H1 (cell line): Measurements from ENCODE around the gene KCNMA1. TPM values are rescaled to one million over a fixed set of nuclear protein-coding genes. Genes with fewer than 3 reads are reported as not detected.

Experiments
- CTCF ChIA-PET: fragments of 300-600 bp; sonication (Branson Sonifier 250); formaldehyde crosslinking; loops from one replicate; lab custom pipeline; 2021; ENCODE audit not compliant: partially characterized antibody; lab: Charles Lee
- POLR2A ChIA-PET: fragments of 300-600 bp; sonication (Branson Sonifier 250); formaldehyde crosslinking; loops from one replicate; lab custom pipeline; 2021; ENCODE audit warnings: inconsistent platforms; ENCODE audit not compliant: partially characterized antibody; lab: Charles Lee
- DNase-seq, 2 experiments: peaks; one replicate each; pipeline versions ENCODE4 v3.0.0 to v3.0.0-alpha.2; 2010 to 2022; ENCODE audit warnings: low spot score in 2 of 2, low read depth in 1 of 2, mixed read lengths in 1 of 2
- FAIRE-seq: peaks from 2 replicates; lab custom pipeline; 2011; peaks lifted over from hg19 to GRCh38; lab: Jason Lieb, UNC
- H2AFZ ChIP-seq: 2 replicates; pipeline ENCODE4 v1.8.1; 2012; ENCODE audit warnings: low read length, inconsistent platforms
- H2AK5ac ChIP-seq: 2 replicates; pipeline ENCODE4 v1.6.1; 2013; ENCODE audit warnings: low read depth, low read length
- H2BK120ac ChIP-seq: replicated peaks from 2 replicates; pipeline ENCODE3; 2013; ENCODE audit warnings: low read depth, low read length, inconsistent platforms
- H2BK12ac ChIP-seq: 2 replicates; pipeline ENCODE4 v1.6.1; 2013; ENCODE audit warnings: low read depth, low read length
- H2BK15ac ChIP-seq: 2 replicates; pipeline ENCODE4 v1.6.1; 2013; ENCODE audit warnings: low read length
- H2BK20ac ChIP-seq: 2 replicates; pipeline ENCODE4 v1.6.1; 2013; ENCODE audit warnings: low read length
- H2BK5ac ChIP-seq: 2 replicates; pipeline ENCODE4 v1.6.1; 2013; ENCODE audit warnings: low read depth, low read length
- H3K14ac ChIP-seq: 2 replicates; pipeline ENCODE4 v1.6.1; 2013; ENCODE audit warnings: inconsistent platforms; ENCODE audit not compliant: insufficient read length
- H3K18ac ChIP-seq: 2 replicates; pipeline ENCODE4 v1.6.1; 2013; ENCODE audit warnings: low read length; ENCODE audit errors: extremely low read depth
- H3K23ac ChIP-seq: 2 replicates; pipeline ENCODE4 v1.6.1; 2013; ENCODE audit warnings: inconsistent platforms; ENCODE audit not compliant: insufficient read length
- H3K23me2 ChIP-seq: 2 replicates; pipeline ENCODE4 v1.6.1; 2013; ENCODE audit warnings: low read depth, low read length
- H3K27ac ChIP-seq: 2 replicates; pipeline ENCODE4 v1.6.1; 2011; ENCODE audit warnings: low read depth, low read length, inconsistent platforms
- H3K27me3 ChIP-seq, 4 experiments: replicated peaks in 1 of 4; 1 replicate in 1 of 4; 2 replicates in 3 of 4; pipeline versions ENCODE4 v1.6.1 to v1.8.1; 2011 to 2013; ENCODE audit warnings: low read length in 3 of 4, mild to moderate bottlenecking in 3 of 4, inconsistent platforms in 2 of 4, mixed read lengths in 2 of 4, moderate library complexity in 1 of 4; ENCODE audit not compliant: control insufficient read depth in 3 of 4, insufficient read depth in 3 of 4; ENCODE audit errors: extremely low read depth in 1 of 4
- H3K36me3 ChIP-seq, 4 experiments: 2 replicates each; pipeline versions ENCODE4 v1.6.1 to v1.8.1; 2011 to 2013; ENCODE audit warnings: mild to moderate bottlenecking in 4 of 4, low read length in 3 of 4, moderate library complexity in 2 of 4, control low read depth in 1 of 4, inconsistent platforms in 1 of 4; ENCODE audit not compliant: insufficient read depth in 4 of 4, control insufficient read depth in 2 of 4
- H3K4ac ChIP-seq: replicated peaks from 2 replicates; pipeline ENCODE3; 2013; ENCODE audit warnings: low read length, low read depth, mixed read lengths, inconsistent platforms; ENCODE audit not compliant: insufficient read length
- H3K4me1 ChIP-seq, 4 experiments: replicated peaks in 1 of 4; 1 replicate in 1 of 4; 2 replicates in 3 of 4; pipeline versions ENCODE4 v1.6.1 to v1.8.1; 2011 to 2013; ENCODE audit warnings: low read length in 3 of 4, inconsistent platforms in 2 of 4, mixed read lengths in 1 of 4; ENCODE audit not compliant: insufficient read depth in 4 of 4, control insufficient read depth in 3 of 4
- H3K4me2 ChIP-seq, 2 experiments: 2 replicates each; pipeline versions ENCODE4 v1.6.1 to v1.8.1; 2011 to 2013; ENCODE audit warnings: low read depth in 2 of 2, low read length in 2 of 2, control low read depth in 1 of 2, inconsistent platforms in 1 of 2, mild to moderate bottlenecking in 1 of 2; ENCODE audit not compliant: insufficient read depth in 1 of 2
- H3K4me3 ChIP-seq, 4 experiments: fragments of 200-600, 300-600 bp in 1 of 4; sonication (generic), shearing (Covaris generic), sonication (Bioruptor Twin) in 1 of 4; 2 replicates each; pipeline versions ENCODE4 v1.5.1 to v1.8.1; 2011 to 2016; ENCODE audit warnings: low read length in 4 of 4, low read depth in 3 of 4, control low read depth in 2 of 4, inconsistent platforms in 2 of 4, mild to moderate bottlenecking in 2 of 4, mixed read lengths in 1 of 4, moderate library complexity in 1 of 4; ENCODE audit not compliant: insufficient read depth in 2 of 4; ENCODE audit errors: extremely low read depth in 1 of 4
- H3K56ac ChIP-seq: replicated peaks from 2 replicates; pipeline ENCODE3; 2013; ENCODE audit warnings: low read depth, mild to moderate bottlenecking, mixed read lengths, low read length, inconsistent platforms; ENCODE audit not compliant: insufficient read length
- H3K79me1 ChIP-seq: 2 replicates; pipeline ENCODE4 v1.6.1; 2013; ENCODE audit warnings: low read depth, low read length, control low read depth
- H3K79me2 ChIP-seq, 2 experiments: 2 replicates each; pipeline versions ENCODE4 v1.6.1 to v1.8.1; 2012 to 2013; ENCODE audit warnings: low read length in 2 of 2, mild to moderate bottlenecking in 2 of 2, inconsistent platforms in 1 of 2; ENCODE audit not compliant: insufficient read depth in 2 of 2, control insufficient read depth in 1 of 2
- H3K9ac ChIP-seq, 4 experiments: replicated peaks in 1 of 4; 1 replicate in 1 of 4; 2 replicates in 3 of 4; pipeline versions ENCODE4 v1.6.1 to v1.8.1; 2011 to 2013; ENCODE audit warnings: low read depth in 3 of 4, low read length in 3 of 4, control low read depth in 2 of 4, mild to moderate bottlenecking in 2 of 4, moderate library complexity in 2 of 4, inconsistent platforms in 1 of 4; ENCODE audit errors: extremely low read depth in 1 of 4
- H3K9me3 ChIP-seq, 2 experiments: 2 replicates each; pipeline versions ENCODE4 v1.6.1 to v1.8.1; 2012 to 2013; ENCODE audit warnings: mild to moderate bottlenecking in 2 of 2, moderate library complexity in 2 of 2, control low read depth in 1 of 2, inconsistent platforms in 1 of 2, low read depth in 1 of 2, low read length in 1 of 2, mixed read lengths in 1 of 2; ENCODE audit not compliant: insufficient read depth in 2 of 2
- H4K20me1 ChIP-seq, 2 experiments: replicated peaks in 1 of 2; 2 replicates each; pipeline versions ENCODE3 to v1.8.1; 2011 to 2013; ENCODE audit warnings: inconsistent platforms in 2 of 2, low read length in 2 of 2, mild to moderate bottlenecking in 1 of 2; ENCODE audit not compliant: insufficient read depth in 2 of 2, control insufficient read depth in 1 of 2
- H4K5ac ChIP-seq: 2 replicates; pipeline ENCODE4 v1.6.1; 2013; ENCODE audit warnings: low read length, low read depth, mixed read lengths, inconsistent platforms; ENCODE audit not compliant: insufficient read length
- H4K8ac ChIP-seq: 2 replicates; pipeline ENCODE4 v1.8.0; 2013; ENCODE audit warnings: mild to moderate bottlenecking, moderate library complexity, low read length, inconsistent platforms; ENCODE audit not compliant: insufficient read depth; ENCODE audit errors: extremely low read depth
- H4K91ac ChIP-seq: replicated peaks from 2 replicates; pipeline ENCODE3; 2013; ENCODE audit warnings: low read length, mixed read lengths, inconsistent platforms; ENCODE audit not compliant: insufficient read length
- KDM5A ChIP-seq: fragments of 200-600 bp; IDR thresholded peaks from 2 replicates; pipeline ENCODE4 v1.7.1; 2012; ENCODE audit warnings: mild to moderate bottlenecking, low read length, inconsistent platforms, mixed read lengths
- TAF1 ChIP-seq: IDR thresholded peaks from 2 replicates; pipeline ENCODE4 v1.6.1; 2011; ENCODE audit warnings: mild to moderate bottlenecking, low read depth, low read length
- WGBS, 2 experiments: shearing (Covaris generic) in 1 of 2; methylation state at CpG; one replicate each; pipeline versions ENCODE4 v1.1.6 to v1.1.7; 2013 to 2015; ENCODE audit warnings: low lambda C conversion rate in 2 of 2, mixed read lengths in 2 of 2, inconsistent platforms in 1 of 2, low coverage in 1 of 2, missing lambda C conversion rate in 1 of 2; ENCODE audit not compliant: insufficient replicate concordance in 2 of 2, insufficient coverage in 1 of 2, insufficient read length in 1 of 2; ENCODE audit errors: extremely low coverage in 1 of 2, missing lambda C conversion rate in 1 of 2; 5-methylcytosine and 5-hydroxymethylcytosine counted together
- polyA plus RNA-seq, 7 experiments: library from polyadenylated mRNA; depleted of rRNA in 3 of 7; stranded (reverse) in 5 of 7; unstranded in 2 of 7; fragments of >200 nt in 5 of 7; fragments of 200-250 nt in 2 of 7; gene quantifications; 1 replicate in 5 of 7; 2 replicates in 1 of 7; 4 replicates in 1 of 7; pipeline versions ENCODE4 v1.2.1 to v1.2.3, GENCODE V29; 2011 to 2013; ENCODE audit warnings: missing spikeins in 2 of 7, mixed read lengths in 2 of 7
- total RNA-seq: library from RNA; stranded (reverse); fragmentation: NEBNext Ultra II Directional; extraction: Animal tissue kit (Norgen Biotek cat#: 25700); gene quantifications from 2 replicates; pipeline ENCODE4 v1.2.1, GENCODE V29; 2021

The KCNMA1 gene
- total and polyA plus RNA-seq, 2 of the 8 experiments (the other 6 are each of a cell fraction or from before 2014, with no cell fraction given) = 10.2 to 11.1 TPM

GRCh38 chr10:77318739-77319138, 318.9 kb downstream of the KCNMA1 start:
- ChIA-PET POLR2A (no interaction called here), CTCF (interaction anchor here (0.6 to 1.7 kb wide), 4 partner anchors 12 to 64 kb away, joined by 3 to 7 read pairs (median 4); no protein-coding TSS in a partner anchor)
- H3K23me2 ChIP-seq = no peaks in the 10 kb centered on the region; the same call in 1 of the 2 replicates
- H3K27ac ChIP-seq = no peak overlapping the region
- H4K91ac ChIP-seq = no peak overlapping the region
- no peak overlapping the region for H2BK120ac ChIP-seq
- no peak overlapping the region for H3K4me2 ChIP-seq
- H3K23ac ChIP-seq = no peak overlapping the region
- H3K18ac ChIP-seq = no peak overlapping the region; the same call in 1 of the 2 replicates
- no peak overlapping the region for H3K14ac ChIP-seq
- H3K9ac ChIP-seq = no peak overlapping the region
- no peaks in the 10 kb centered on the region for H3K36me3 ChIP-seq
- no peak overlapping the region for H3K4ac ChIP-seq
- FAIRE-seq (no peak), DNase-seq (no peak)
- H3K4me1 ChIP-seq = peaks cover 0 to 7% (median 5%) of the 10 kb centered on the region in 4 experiments; a peak in 2 of 7 replicates
- H3K79me2 ChIP-seq = no peaks in the 10 kb centered on the region
- H3K56ac ChIP-seq = no peak overlapping the region
- 96% methylated on average over 3 of the region's 3 CpGs; no CpG with 5 or more reads in 1 of the 2 experiments for WGBS, 2 experiments
- no peak overlapping the region for H3K4me3 ChIP-seq
- no peaks in the 10 kb centered on the region for H4K20me1 ChIP-seq
- no peak overlapping the region for H4K5ac ChIP-seq
- H3K79me1 ChIP-seq = no peaks in the 10 kb centered on the region
- H2BK15ac ChIP-seq = no peak overlapping the region
- H2BK20ac ChIP-seq = no peak overlapping the region
- H4K8ac ChIP-seq = no peak overlapping the region
- no peak overlapping the region for H2BK5ac ChIP-seq
- no peaks in the 10 kb centered on the region for H3K27me3 ChIP-seq
- H2BK12ac ChIP-seq = no peak overlapping the region
- H2AK5ac ChIP-seq = no peak overlapping the region
- no peak overlapping the region for H2AFZ ChIP-seq
- no peaks in the 10 kb centered on the region for H3K9me3 ChIP-seq
- no peak for TF ChIP-seq KDM5A
- no peak for TF ChIP-seq TAF1
